Measurements from ENCODE around the gene CSTPP1. TPM values are rescaled to one million over a fixed set of nuclear protein-coding genes. Genes with fewer than 3 reads are reported as not detected.
"Not testable (repeated sequence)": the region's sequence is repeated elsewhere in the genome, so short reads cannot be mapped to it uniquely, and the experiment has no call there.

CSTPP1 gene
- total RNA-seq, 4 donors from 2014 or later = 31.8 to 42.1 (median 39.1) TPM

DNA sequence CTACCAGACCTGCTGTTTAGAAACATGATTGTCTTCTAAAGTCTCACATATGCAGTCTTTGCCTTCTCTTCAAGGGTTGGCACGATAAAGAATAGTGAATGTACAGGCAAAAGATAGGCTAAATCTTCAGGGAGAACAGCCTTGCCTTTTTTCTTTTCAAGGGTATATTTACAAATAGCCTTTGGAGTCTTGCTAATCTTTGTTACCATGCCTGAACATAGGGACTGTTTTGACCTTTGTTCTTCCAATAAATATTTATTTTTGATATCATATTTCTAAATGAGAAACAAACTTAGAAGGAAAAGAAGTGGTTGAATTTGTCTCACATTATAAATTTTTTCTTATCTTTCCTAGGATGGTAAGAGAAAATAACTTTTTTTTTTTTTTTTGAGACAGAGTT is 12.7 kb downstream of the CSTPP1 start:
- peaks cover 0 to 15% (median 0%) of the 10 kb centered on the region in 4 donors for H3K4me1 ChIP-seq
- TF ChIP-seq, protein P1, sequence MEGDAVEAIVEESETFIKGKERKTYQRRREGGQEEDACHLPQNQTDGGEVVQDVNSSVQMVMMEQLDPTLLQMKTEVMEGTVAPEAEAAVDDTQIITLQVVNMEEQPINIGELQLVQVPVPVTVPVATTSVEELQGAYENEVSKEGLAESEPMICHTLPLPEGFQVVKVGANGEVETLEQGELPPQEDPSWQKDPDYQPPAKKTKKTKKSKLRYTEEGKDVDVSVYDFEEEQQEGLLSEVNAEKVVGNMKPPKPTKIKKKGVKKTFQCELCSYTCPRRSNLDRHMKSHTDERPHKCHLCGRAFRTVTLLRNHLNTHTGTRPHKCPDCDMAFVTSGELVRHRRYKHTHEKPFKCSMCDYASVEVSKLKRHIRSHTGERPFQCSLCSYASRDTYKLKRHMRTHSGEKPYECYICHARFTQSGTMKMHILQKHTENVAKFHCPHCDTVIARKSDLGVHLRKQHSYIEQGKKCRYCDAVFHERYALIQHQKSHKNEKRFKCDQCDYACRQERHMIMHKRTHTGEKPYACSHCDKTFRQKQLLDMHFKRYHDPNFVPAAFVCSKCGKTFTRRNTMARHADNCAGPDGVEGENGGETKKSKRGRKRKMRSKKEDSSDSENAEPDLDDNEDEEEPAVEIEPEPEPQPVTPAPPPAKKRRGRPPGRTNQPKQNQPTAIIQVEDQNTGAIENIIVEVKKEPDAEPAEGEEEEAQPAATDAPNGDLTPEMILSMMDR (IDR thresholded peaks at IDR 0.05) = no peak
- no peak for TF ChIP-seq POLR2A (IDR thresholded peaks at IDR 0.05)
- no peak overlapping the region for H3K4me3 ChIP-seq
- H3K27me3 ChIP-seq = no peaks in the 10 kb centered on the region
- H3K27ac ChIP-seq = no peak overlapping the region
- H3K9me3 ChIP-seq = no peaks in the 10 kb centered on the region
- no peaks in the 10 kb centered on the region for H3K36me3 ChIP-seq
- DNase-seq = no peak

DNA sequence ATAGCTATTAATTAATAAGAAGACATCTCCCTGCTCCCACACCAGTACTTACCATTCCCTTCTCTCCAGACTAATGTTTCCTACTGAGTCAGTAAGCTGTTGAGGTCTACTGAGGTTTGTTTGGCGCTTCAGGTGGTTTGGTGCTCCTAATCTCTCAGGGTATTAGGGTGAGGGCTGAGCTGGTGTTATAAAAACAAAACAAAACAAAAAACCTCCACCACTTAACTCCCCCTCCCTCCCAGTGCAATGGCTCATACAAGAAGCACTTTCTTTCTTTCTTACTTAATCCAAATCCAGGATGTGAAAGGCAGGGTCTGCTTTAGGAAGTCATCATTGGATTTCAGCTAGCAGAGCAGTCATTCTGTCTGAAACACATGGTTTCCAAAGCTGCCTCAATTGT is 15.3 kb downstream of the CSTPP1 start:
- H3K4me3 ChIP-seq = no peak overlapping the region
- H3K27me3 ChIP-seq = no peaks in the 10 kb centered on the region
- no peak for DNase-seq
- no peaks in the 10 kb centered on the region for H3K36me3 ChIP-seq
- no peak for TF ChIP-seq POLR2A (IDR thresholded peaks at IDR 0.05)
- TF ChIP-seq, protein P1 (IDR thresholded peaks at IDR 0.05) = no peak
- H3K9me3 ChIP-seq = no peaks in the 10 kb centered on the region
- peaks cover 0 to 15% (median 0%) of the 10 kb centered on the region in 4 donors for H3K4me1 ChIP-seq
- H3K27ac ChIP-seq = no peak overlapping the region

DNA sequence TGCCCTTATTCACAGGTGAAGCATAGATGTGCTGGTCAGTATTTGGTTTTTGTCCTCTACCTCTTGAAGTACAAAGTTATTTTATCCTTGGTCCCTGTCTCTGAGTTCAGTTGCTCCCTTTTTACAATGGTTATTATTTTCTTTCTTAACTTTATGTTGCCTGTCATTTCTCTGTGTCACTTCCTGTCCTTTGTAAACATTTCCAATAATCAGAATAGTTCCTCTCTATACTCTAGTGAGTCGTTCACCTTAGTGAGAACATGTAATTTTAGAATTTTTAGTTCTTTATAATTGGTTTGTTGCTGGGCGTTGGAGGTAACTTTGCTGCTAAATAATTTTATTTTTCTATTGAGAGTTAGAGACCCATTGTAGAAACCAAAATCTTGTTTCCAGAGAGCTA is 16.0 kb downstream of the CSTPP1 start:
- Histone ChIP-seq H3K36me3 (no peaks in the 10 kb centered on the region), H3K4me1 (peaks cover 0 to 15% (median 0%) of the 10 kb centered on the region in 4 donors), H3K4me3 (no peak overlapping the region), H3K27me3 (no peaks in the 10 kb centered on the region), H3K9me3 (no peaks in the 10 kb centered on the region), H3K27ac (no peak overlapping the region)
- no peak for TF ChIP-seq POLR2A (IDR thresholded peaks at IDR 0.05)
- TF ChIP-seq, protein P1 (IDR thresholded peaks at IDR 0.05) = no peak
- no peak for DNase-seq

DNA sequence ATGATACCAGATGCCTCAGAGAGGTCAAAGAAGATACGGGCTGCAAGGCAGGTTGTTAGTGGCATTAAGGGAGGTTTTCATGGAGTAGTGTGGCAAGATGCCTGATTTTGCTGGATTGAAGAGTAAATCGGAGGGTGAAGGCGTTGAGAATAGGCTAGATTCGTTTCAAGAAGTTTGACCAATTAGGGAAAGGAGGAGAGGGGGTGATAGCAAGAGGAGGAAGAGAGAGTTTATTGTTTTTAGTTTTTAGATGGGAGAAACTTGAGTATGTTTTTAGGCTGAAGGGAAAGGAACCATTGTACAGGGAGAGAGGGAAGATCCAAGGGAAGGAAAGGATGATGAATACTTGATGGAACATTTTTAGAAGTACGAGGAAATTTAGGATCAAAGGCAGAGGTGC is 16.5 kb downstream of the CSTPP1 start:
- Histone ChIP-seq H3K9me3 (no peaks in the 10 kb centered on the region), H3K27me3 (no peaks in the 10 kb centered on the region), H3K27ac (no peak overlapping the region), H3K36me3 (no peaks in the 10 kb centered on the region), H3K4me3 (no peak overlapping the region), H3K4me1 (peaks cover 0 to 13% (median 0%) of the 10 kb centered on the region in 4 donors)
- DNase-seq = no peak
- no peak for TF ChIP-seq POLR2A (IDR thresholded peaks at IDR 0.05)
- TF ChIP-seq, protein P1 (IDR thresholded peaks at IDR 0.05) = no peak

DNA sequence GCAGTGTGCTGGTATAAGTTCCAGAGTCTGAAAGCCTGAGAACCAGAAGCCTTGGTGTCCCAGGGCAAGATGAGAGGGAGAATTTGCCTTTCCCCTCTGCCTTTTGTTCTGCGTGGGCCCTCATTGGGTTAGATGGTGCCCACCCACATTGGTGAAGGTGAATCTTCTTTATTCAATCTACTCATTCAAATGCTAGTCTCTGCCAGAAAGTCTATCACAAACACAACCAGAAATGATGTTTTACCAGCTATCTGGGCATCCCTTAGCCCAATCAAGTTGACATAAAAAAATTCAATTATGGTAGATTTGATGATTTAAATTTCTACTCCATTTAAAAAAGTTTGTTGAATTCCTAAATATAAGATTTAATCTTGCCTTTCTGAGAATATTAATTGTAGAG is 22.2 kb downstream of the CSTPP1 start:
- no peak for TF ChIP-seq POLR2A (IDR thresholded peaks at IDR 0.05)
- TF ChIP-seq, protein P1 (IDR thresholded peaks at IDR 0.05) = no peak
- no peaks in the 10 kb centered on the region for H3K36me3 ChIP-seq
- no peak for DNase-seq
- H3K27me3 ChIP-seq = no peaks in the 10 kb centered on the region
- no peak overlapping the region for H3K27ac ChIP-seq
- no peak overlapping the region for H3K4me3 ChIP-seq
- no peaks in the 10 kb centered on the region for H3K4me1 ChIP-seq
- no peaks in the 10 kb centered on the region for H3K9me3 ChIP-seq

DNA sequence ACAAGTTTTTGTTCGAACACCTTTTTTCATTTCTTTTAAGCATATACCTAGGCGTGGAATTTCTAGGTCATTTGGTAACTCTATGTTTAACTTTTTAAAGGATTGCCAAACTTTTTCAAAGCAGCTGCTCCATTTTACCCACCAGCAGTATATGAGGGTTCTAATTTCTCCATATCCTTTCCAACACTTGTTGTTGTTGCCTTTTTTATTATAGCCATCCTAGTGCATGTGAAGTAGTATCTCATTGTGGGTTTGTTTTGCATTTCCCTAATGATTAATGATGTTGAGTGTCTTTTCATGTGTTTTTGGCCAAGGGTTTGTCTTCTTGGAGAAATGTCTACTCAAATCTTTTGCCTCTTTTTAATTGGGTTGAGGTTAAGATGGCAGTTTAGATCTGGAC is 24.5 kb downstream of the CSTPP1 start:
- Histone ChIP-seq H3K4me1 (no peaks in the 10 kb centered on the region), H3K27me3 (no peaks in the 10 kb centered on the region), H3K36me3 (no peaks in the 10 kb centered on the region), H3K27ac (no peak overlapping the region), H3K4me3 (no peak overlapping the region), H3K9me3 (no peaks in the 10 kb centered on the region)
- DNase-seq = no peak
- TF ChIP-seq POLR2A (IDR thresholded peaks at IDR 0.05) = no peak
- TF ChIP-seq, protein P1 (IDR thresholded peaks at IDR 0.05) = no peak

DNA sequence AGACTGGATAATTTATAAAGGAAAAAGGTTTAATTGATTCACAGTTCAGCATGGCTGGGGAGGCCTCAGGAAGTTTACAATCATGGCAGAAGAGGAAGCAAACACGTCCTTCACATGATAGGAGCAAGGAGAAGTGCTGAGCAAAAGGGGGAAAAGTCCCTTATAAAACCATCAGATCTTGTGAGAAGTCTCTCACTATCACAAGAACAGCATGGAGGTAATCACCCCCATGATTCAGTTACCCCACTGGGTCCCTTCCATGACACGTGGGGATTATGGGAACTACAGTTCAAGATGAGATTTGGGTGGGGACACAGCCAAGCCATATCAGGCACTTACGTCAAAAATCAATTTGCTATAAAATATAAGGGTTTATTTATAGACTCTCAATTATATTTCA is 25.3 kb downstream of the CSTPP1 start:
- H3K36me3 ChIP-seq, H3K9me3 ChIP-seq, H3K27ac ChIP-seq, DNase-seq, H3K27me3 ChIP-seq, H3K4me1 ChIP-seq, H3K4me3 ChIP-seq: not testable (repeated sequence)

Data from Peyer's patch (tissue), 4 donors.